ENCODE results near the gene UGT1A1. TPM values are rescaled to one million over a fixed set of nuclear protein-coding genes. Genes with fewer than 3 reads are reported as not detected.

UGT1A1 gene
- total RNA-seq, 1 donor from 2014 or later, result not detected

DNA sequence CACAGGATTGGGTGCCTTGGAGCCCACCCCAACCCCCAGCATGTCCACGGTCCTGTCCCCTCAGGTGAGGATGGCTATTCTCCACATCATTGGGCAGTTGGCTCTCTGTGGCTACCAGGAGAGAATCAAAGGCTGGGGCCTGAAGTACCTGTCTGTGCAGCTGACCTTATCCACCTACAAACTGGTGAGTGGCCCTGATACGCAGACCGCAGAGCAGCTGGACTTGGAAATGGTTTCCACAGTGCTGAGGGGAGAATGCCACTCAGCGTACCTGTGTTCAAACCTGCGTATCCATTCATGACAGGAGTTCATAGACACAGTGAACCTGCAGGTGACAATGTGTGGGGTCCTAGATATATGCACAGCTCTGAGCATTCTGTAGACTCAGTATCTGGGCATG, 39.6 kb downstream of the UGT1A1 start:
- Histone ChIP-seq H3K27me3 (no peaks in the 10 kb centered on the region), H3K4me1 (no peaks in the 10 kb centered on the region), H3K4me3 (no peak overlapping the region), H3K9me3 (no peaks in the 10 kb centered on the region), H3K36me3 (no peaks in the 10 kb centered on the region), H3K27ac (no peak overlapping the region)
- TF ChIP-seq CTCF (IDR thresholded peaks at IDR 0.05), result no peak
- no peak for DNase-seq (ENCODE audit: low spot score in 2 of 2)
- intact Hi-C loops (cut with DNase I), result no loop called here

DNA sequence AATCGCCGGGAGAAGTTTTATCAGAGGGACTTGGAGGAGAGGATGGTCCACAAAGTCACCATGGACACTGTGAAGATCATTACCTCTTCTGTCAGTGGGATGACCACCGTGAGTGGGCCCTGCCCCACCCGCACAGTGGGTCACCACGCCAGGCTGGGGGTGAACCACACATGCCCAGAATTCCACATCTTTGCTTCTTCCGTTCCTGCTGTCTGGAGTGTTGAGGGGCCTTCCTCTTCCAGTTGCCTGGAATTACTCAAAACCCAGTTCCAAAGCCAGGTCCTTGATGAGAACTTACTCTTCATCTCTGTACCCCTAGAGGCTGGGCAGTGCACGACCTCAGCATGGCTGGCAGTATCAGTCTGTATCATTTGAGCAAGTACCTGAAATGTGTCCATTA, 40.1 kb downstream of the UGT1A1 start:
- TF ChIP-seq CTCF (IDR thresholded peaks at IDR 0.05), result no peak
- intact Hi-C loops (cut with DNase I), result no loop called here
- H3K27me3 ChIP-seq, result no peaks in the 10 kb centered on the region
- no peak overlapping the region for H3K27ac ChIP-seq
- H3K4me3 ChIP-seq, result no peak overlapping the region
- no peak for DNase-seq (ENCODE audit: low spot score in 2 of 2)
- no peaks in the 10 kb centered on the region for H3K9me3 ChIP-seq
- no peaks in the 10 kb centered on the region for H3K36me3 ChIP-seq
- H3K4me1 ChIP-seq, result no peaks in the 10 kb centered on the region

DNA sequence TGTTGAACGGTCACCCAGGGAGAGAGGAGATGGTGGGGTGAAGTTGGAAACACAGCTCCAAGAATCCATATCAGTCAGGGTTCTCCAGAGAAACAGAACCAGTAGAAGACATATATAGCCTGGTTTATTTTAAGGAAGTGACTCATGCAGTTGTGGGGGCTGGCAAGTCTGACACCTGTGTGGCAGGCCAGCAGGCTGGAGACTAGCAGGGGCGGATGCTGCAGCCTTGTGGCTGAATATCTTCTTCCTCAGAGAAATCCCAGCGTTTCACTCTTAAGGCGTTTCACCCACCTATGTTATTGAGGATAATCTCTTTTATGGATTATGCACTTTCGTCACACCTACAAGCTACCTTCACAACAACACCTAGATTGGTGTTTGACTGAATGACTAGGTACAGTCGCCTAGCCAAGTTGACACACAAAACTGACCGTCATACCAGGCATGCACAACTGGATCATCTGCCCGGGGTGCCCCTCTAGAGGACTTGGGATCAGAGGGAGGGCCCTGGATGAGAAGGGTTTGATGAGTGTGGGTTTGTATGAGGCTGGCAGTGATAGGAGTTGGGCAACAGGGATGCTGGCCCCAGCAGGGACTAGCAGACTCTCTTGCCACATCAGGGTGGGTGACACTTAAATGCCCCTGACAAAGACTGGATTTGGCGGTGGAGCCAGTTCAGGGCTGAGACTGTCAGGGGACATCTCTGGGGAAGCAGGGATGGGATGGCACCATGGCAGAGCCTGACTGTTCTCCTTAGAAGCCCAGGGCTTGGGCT, 41.5 kb downstream of the UGT1A1 start:
- Histone ChIP-seq H3K27ac (no peak overlapping the region), H3K4me1 (no peaks in the 10 kb centered on the region), H3K36me3 (no peaks in the 10 kb centered on the region), H3K4me3 (no peak overlapping the region), H3K27me3 (no peaks in the 10 kb centered on the region), H3K9me3 (no peaks in the 10 kb centered on the region)
- no peak for TF ChIP-seq CTCF (IDR thresholded peaks at IDR 0.05)
- intact Hi-C loops (cut with DNase I), result no loop called here
- DNase-seq (ENCODE audit: low spot score in 2 of 2), result no peak

GRCh38 chr2:233802132-233802815, 42.2 kb downstream of the UGT1A1 start:
- TF ChIP-seq CTCF (IDR thresholded peaks at IDR 0.05), result no peak
- Histone ChIP-seq H3K36me3 (no peaks in the 10 kb centered on the region), H3K4me3 (no peak overlapping the region), H3K27me3 (no peaks in the 10 kb centered on the region), H3K4me1 (no peaks in the 10 kb centered on the region), H3K9me3 (no peaks in the 10 kb centered on the region), H3K27ac (no peak overlapping the region)
- DNase-seq (ENCODE audit: low spot score in 2 of 2), result no peak
- intact Hi-C loops (cut with DNase I), result no loop called here

GRCh38 chr2:233803292-233803911, 43.3 kb downstream of the UGT1A1 start:
- no peaks in the 10 kb centered on the region for H3K27me3 ChIP-seq
- TF ChIP-seq CTCF (IDR thresholded peaks at IDR 0.05), result no peak
- intact Hi-C loops (cut with DNase I), result no loop called here
- H3K4me1 ChIP-seq, result no peaks in the 10 kb centered on the region
- H3K36me3 ChIP-seq, result no peaks in the 10 kb centered on the region
- H3K27ac ChIP-seq, result no peak overlapping the region
- no peak overlapping the region for H3K4me3 ChIP-seq
- no peaks in the 10 kb centered on the region for H3K9me3 ChIP-seq
- peak in 1 of 2 donors; percentile 53 for DNase-seq (ENCODE audit: low spot score in 2 of 2)
